GM12872 (cell line): ENCODE data around the gene STAT3.

Experiments used
- CTCF ChIP-seq: IDR thresholded peaks from 3 replicates; pipeline ENCODE4 v1.5.1; 2011; ENCODE audit warnings: low read depth, mild to moderate bottlenecking, low read length, moderate library complexity; ENCODE audit not compliant: insufficient read depth

STAT3 gene

GRCh38 chr17:42411905-42412679, 23.9 kb upstream of the STAT3 start:
- no peak for TF ChIP-seq CTCF

GRCh38 chr17:42411361-42411760, 23.1 kb upstream of the STAT3 start:
- no peak for TF ChIP-seq CTCF

- no peak for TF ChIP-seq CTCF
These were observed 22.1 kb upstream of the STAT3 start for GRCh38 chr17:42410319-42410685.

- no peak for TF ChIP-seq CTCF
These were observed 21.5 kb upstream of the STAT3 start for GRCh38 chr17:42409523-42410318.

- TF ChIP-seq CTCF, result no peak
These were observed 19.8 kb upstream of the STAT3 start for GRCh38 chr17:42408061-42408460.

- TF ChIP-seq CTCF, result no peak
These were observed 19.1 kb upstream of the STAT3 start for GRCh38 chr17:42407289-42407836.

GRCh38 chr17:42406615-42407288, 18.5 kb upstream of the STAT3 start:
- no peak for TF ChIP-seq CTCF
